ENCODE data around the gene RIPOR2.
A peak's percentile ranks its signal among the peaks of the same experiment; 100 is the strongest.

The RIPOR2 gene

GRCh38 chr6:24902782-24903181 is 33.0 kb downstream of the RIPOR2 start:
- Histone ChIP-seq H3K36me3 (ENCODE audit: control insufficient read depth in 2 of 2, insufficient read depth in 2 of 2, low read length in 2 of 2) (no peaks in the 10 kb centered on the region), H3K27ac (ENCODE audit: low read length) (no peak overlapping the region)

GRCh38 chr6:24901698-24902328 is 33.9 kb downstream of the RIPOR2 start:
- peak overlapping the region; percentile 33 for H3K27ac ChIP-seq (ENCODE audit: low read length)
- H3K27me3 ChIP-seq (ENCODE audit: control insufficient read depth in 1 of 2, insufficient read depth in 2 of 2, low read length in 2 of 2) = no peaks in the 10 kb centered on the region
- no peak overlapping the region for H3K4me3 ChIP-seq (ENCODE audit: low read length in 2 of 2)
- no peaks in the 10 kb centered on the region for H3K36me3 ChIP-seq (ENCODE audit: control insufficient read depth in 2 of 2, insufficient read depth in 2 of 2, low read length in 2 of 2)
- H3K9ac ChIP-seq (ENCODE audit: low read length in 2 of 2) = no peak overlapping the region
- H3K9me3 ChIP-seq (ENCODE audit: control insufficient read depth in 2 of 2, low read length in 2 of 2) = peaks cover 2 to 4% of the 10 kb centered on the region in 2 donors
- H3K4me1 ChIP-seq (ENCODE audit: control insufficient read depth, insufficient read depth, low read length) = peaks cover 3% of the 10 kb centered on the region

More at GRCh38 chr6:24902782-24903181, 33.0 kb downstream of the RIPOR2 start:
- peaks cover 2 to 4% of the 10 kb centered on the region in 2 donors for H3K9me3 ChIP-seq (ENCODE audit: control insufficient read depth in 2 of 2, low read length in 2 of 2)
- H3K4me3 ChIP-seq (ENCODE audit: low read length in 2 of 2) = no peak overlapping the region
- H3K27me3 ChIP-seq (ENCODE audit: control insufficient read depth in 1 of 2, insufficient read depth in 2 of 2, low read length in 2 of 2) = no peaks in the 10 kb centered on the region
- H3K4me1 ChIP-seq (ENCODE audit: control insufficient read depth, insufficient read depth, low read length) = peaks cover 3% of the 10 kb centered on the region
- no peak overlapping the region for H3K9ac ChIP-seq (ENCODE audit: low read length in 2 of 2)

- Histone ChIP-seq H3K9ac (ENCODE audit: low read length in 2 of 2) (no peak overlapping the region), H3K36me3 (ENCODE audit: control insufficient read depth in 2 of 2, insufficient read depth in 2 of 2, low read length in 2 of 2) (no peaks in the 10 kb centered on the region), H3K27me3 (ENCODE audit: control insufficient read depth in 1 of 2, insufficient read depth in 2 of 2, low read length in 2 of 2) (no peaks in the 10 kb centered on the region), H3K27ac (ENCODE audit: low read length) (peak overlapping the region; percentile 33), H3K9me3 (ENCODE audit: control insufficient read depth in 2 of 2, low read length in 2 of 2) (peaks cover 2 to 4% of the 10 kb centered on the region in 2 donors), H3K4me3 (ENCODE audit: low read length in 2 of 2) (no peak overlapping the region), H3K4me1 (ENCODE audit: control insufficient read depth, insufficient read depth, low read length) (peaks cover 3% of the 10 kb centered on the region)
Observed at GRCh38 chr6:24900917-24901697, 34.7 kb downstream of the RIPOR2 start.

- Histone ChIP-seq H3K36me3 (ENCODE audit: control insufficient read depth in 2 of 2, insufficient read depth in 2 of 2, low read length in 2 of 2) (no peaks in the 10 kb centered on the region), H3K4me3 (ENCODE audit: low read length in 2 of 2) (no peak overlapping the region), H3K4me1 (ENCODE audit: control insufficient read depth, insufficient read depth, low read length) (peaks cover 3% of the 10 kb centered on the region), H3K9ac (ENCODE audit: low read length in 2 of 2) (no peak overlapping the region), H3K27ac (ENCODE audit: low read length) (no peak overlapping the region), H3K9me3 (ENCODE audit: control insufficient read depth in 2 of 2, low read length in 2 of 2) (peaks cover 2 to 4% of the 10 kb centered on the region in 2 donors), H3K27me3 (ENCODE audit: control insufficient read depth in 1 of 2, insufficient read depth in 2 of 2, low read length in 2 of 2) (no peaks in the 10 kb centered on the region)
Observed at GRCh38 chr6:24899997-24900325, 35.8 kb downstream of the RIPOR2 start.

GRCh38 chr6:24899136-24899996 is 36.4 kb downstream of the RIPOR2 start:
- Histone ChIP-seq H3K4me1 (ENCODE audit: control insufficient read depth, insufficient read depth, low read length) (peaks cover 3% of the 10 kb centered on the region), H3K36me3 (ENCODE audit: control insufficient read depth in 2 of 2, insufficient read depth in 2 of 2, low read length in 2 of 2) (no peaks in the 10 kb centered on the region), H3K4me3 (ENCODE audit: low read length in 2 of 2) (no peak overlapping the region), H3K9ac (ENCODE audit: low read length in 2 of 2) (no peak overlapping the region), H3K9me3 (ENCODE audit: control insufficient read depth in 2 of 2, low read length in 2 of 2) (peaks cover 2 to 4% of the 10 kb centered on the region in 2 donors), H3K27me3 (ENCODE audit: control insufficient read depth in 1 of 2, insufficient read depth in 2 of 2, low read length in 2 of 2) (no peaks in the 10 kb centered on the region), H3K27ac (ENCODE audit: low read length) (no peak overlapping the region)

- Histone ChIP-seq H3K9me3 (ENCODE audit: control insufficient read depth in 2 of 2, low read length in 2 of 2) (peaks cover 0 to under 1% of the 10 kb centered on the region in 2 donors), H3K9ac (ENCODE audit: low read length in 2 of 2) (no peak overlapping the region), H3K27me3 (ENCODE audit: control insufficient read depth in 1 of 2, insufficient read depth in 2 of 2, low read length in 2 of 2) (no peaks in the 10 kb centered on the region), H3K4me3 (ENCODE audit: low read length in 2 of 2) (no peak overlapping the region), H3K4me1 (ENCODE audit: control insufficient read depth, insufficient read depth, low read length) (peaks cover 3% of the 10 kb centered on the region), H3K36me3 (ENCODE audit: control insufficient read depth in 2 of 2, insufficient read depth in 2 of 2, low read length in 2 of 2) (no peaks in the 10 kb centered on the region), H3K27ac (ENCODE audit: low read length) (no peak overlapping the region)
Observed at GRCh38 chr6:24898676-24899075, 37.1 kb downstream of the RIPOR2 start.

GRCh38 chr6:24897186-24897585 is 38.6 kb downstream of the RIPOR2 start:
- Histone ChIP-seq H3K4me3 (ENCODE audit: low read length in 2 of 2) (no peak overlapping the region), H3K9me3 (ENCODE audit: control insufficient read depth in 2 of 2, low read length in 2 of 2) (no peaks in the 10 kb centered on the region), H3K27ac (ENCODE audit: low read length) (no peak overlapping the region), H3K9ac (ENCODE audit: low read length in 2 of 2) (no peak overlapping the region), H3K27me3 (ENCODE audit: control insufficient read depth in 1 of 2, insufficient read depth in 2 of 2, low read length in 2 of 2) (no peaks in the 10 kb centered on the region), H3K36me3 (ENCODE audit: control insufficient read depth in 2 of 2, insufficient read depth in 2 of 2, low read length in 2 of 2) (no peaks in the 10 kb centered on the region), H3K4me1 (ENCODE audit: control insufficient read depth, insufficient read depth, low read length) (peaks cover 3% of the 10 kb centered on the region)

GRCh38 chr6:24893342-24893850 is 42.4 kb downstream of the RIPOR2 start:
- Histone ChIP-seq H3K9ac (ENCODE audit: low read length in 2 of 2) (no peak overlapping the region), H3K4me3 (ENCODE audit: low read length in 2 of 2) (no peak overlapping the region), H3K36me3 (ENCODE audit: control insufficient read depth in 2 of 2, insufficient read depth in 2 of 2, low read length in 2 of 2) (no peaks in the 10 kb centered on the region), H3K27ac (ENCODE audit: low read length) (no peak overlapping the region), H3K4me1 (ENCODE audit: control insufficient read depth, insufficient read depth, low read length) (no peaks in the 10 kb centered on the region), H3K9me3 (ENCODE audit: control insufficient read depth in 2 of 2, low read length in 2 of 2) (no peaks in the 10 kb centered on the region), H3K27me3 (ENCODE audit: control insufficient read depth in 1 of 2, insufficient read depth in 2 of 2, low read length in 2 of 2) (no peaks in the 10 kb centered on the region)

- Histone ChIP-seq H3K4me3 (ENCODE audit: low read length in 2 of 2) (no peak overlapping the region), H3K27ac (ENCODE audit: low read length) (no peak overlapping the region), H3K9ac (ENCODE audit: low read length in 2 of 2) (no peak overlapping the region), H3K9me3 (ENCODE audit: control insufficient read depth in 2 of 2, low read length in 2 of 2) (no peaks in the 10 kb centered on the region), H3K36me3 (ENCODE audit: control insufficient read depth in 2 of 2, insufficient read depth in 2 of 2, low read length in 2 of 2) (no peaks in the 10 kb centered on the region), H3K4me1 (ENCODE audit: control insufficient read depth, insufficient read depth, low read length) (no peaks in the 10 kb centered on the region), H3K27me3 (ENCODE audit: control insufficient read depth in 1 of 2, insufficient read depth in 2 of 2, low read length in 2 of 2) (no peaks in the 10 kb centered on the region)
Observed at GRCh38 chr6:24891004-24891403, 44.8 kb downstream of the RIPOR2 start.

GRCh38 chr6:24890471-24890870 is 45.3 kb downstream of the RIPOR2 start:
- H3K27me3 ChIP-seq (ENCODE audit: control insufficient read depth in 1 of 2, insufficient read depth in 2 of 2, low read length in 2 of 2) = no peaks in the 10 kb centered on the region
- H3K4me3 ChIP-seq (ENCODE audit: low read length in 2 of 2) = no peak overlapping the region
- H3K36me3 ChIP-seq (ENCODE audit: control insufficient read depth in 2 of 2, insufficient read depth in 2 of 2, low read length in 2 of 2) = no peaks in the 10 kb centered on the region
- H3K9me3 ChIP-seq (ENCODE audit: control insufficient read depth in 2 of 2, low read length in 2 of 2) = no peaks in the 10 kb centered on the region
- no peak overlapping the region for H3K9ac ChIP-seq (ENCODE audit: low read length in 2 of 2)
- H3K27ac ChIP-seq (ENCODE audit: low read length) = no peak overlapping the region
- H3K4me1 ChIP-seq (ENCODE audit: control insufficient read depth, insufficient read depth, low read length) = no peaks in the 10 kb centered on the region

All from stomach smooth muscle (tissue), 2 donors.